ENCODE measurements around the gene MROH2A. TPM values are rescaled to one million over a fixed set of nuclear protein-coding genes. Genes with fewer than 3 reads are reported as not detected.

Gene MROH2A
- total RNA-seq, 1 experiment from 2014 or later: not detected

- TF ChIP-seq ZBTB21 (CRISPR knock-in tag; IDR thresholded peaks at IDR 0.05; ENCODE audit: borderline replicate concordance): no peak
Measured at GRCh38 chr2:233836359-233836758, 58.2 kb downstream of the MROH2A start (continued).

- H3K9me3 Mint-ChIP-seq: no peaks in the 10 kb centered on the region
- no peak overlapping the region for H3K4me3 Mint-ChIP-seq
- ChIA-PET POLR2A (no interaction called here), CTCF (no interaction called here)
- ATAC-seq: no peak
- no peak overlapping the region for H3K27ac Mint-ChIP-seq
- H3K27me3 Mint-ChIP-seq (ENCODE audit: low read depth): no peaks in the 10 kb centered on the region
- TF ChIP-seq KAT7 (CRISPR knock-in tag; IDR thresholded peaks at IDR 0.05; ENCODE audit: borderline replicate concordance) (no peak), NFYB (CRISPR knock-in tag; conservative IDR thresholded peaks at IDR 0.05; ENCODE audit: low read depth) (no peak), FOXJ3 (CRISPR knock-in tag; IDR thresholded peaks at IDR 0.05; ENCODE audit: borderline replicate concordance) (no peak), GRHL2 (CRISPR knock-in tag; IDR thresholded peaks at IDR 0.05; ENCODE audit: insufficient replicate concordance, severe bottlenecking) (no peak), SMAD3 (CRISPR knock-in tag; IDR thresholded peaks at IDR 0.05; ENCODE audit: borderline replicate concordance) (no peak), TP53 (CRISPR knock-in tag; IDR thresholded peaks at IDR 0.05) (no peak), FOXP4 (CRISPR knock-in tag; IDR thresholded peaks at IDR 0.05) (no peak), NFATC4 (CRISPR knock-in tag; IDR thresholded peaks at IDR 0.05) (no peak), RORB (CRISPR knock-in tag; IDR thresholded peaks at IDR 0.05) (no peak), FOXK1 (CRISPR knock-in tag; IDR thresholded peaks at IDR 0.05) (no peak), CREB1 (CRISPR knock-in tag; IDR thresholded peaks at IDR 0.05) (no peak)
- H3K4me1 Mint-ChIP-seq: peaks cover 20% of the 10 kb centered on the region
- H3K36me3 Mint-ChIP-seq: peaks cover 85% of the 10 kb centered on the region
- no peak for DNase-seq (ENCODE audit: low spot score)
Measured at GRCh38 chr2:233837694-233838229, 59.6 kb downstream of the MROH2A start.

GRCh38 chr2:233838251-233838650, 60.1 kb downstream of the MROH2A start:
- Mint-ChIP-seq H3K36me3 (peaks cover 90% of the 10 kb centered on the region), H3K27ac (no peak overlapping the region; the same call in 1 of the 2 replicates), H3K4me1 (peaks cover 16% of the 10 kb centered on the region), H3K9me3 (no peaks in the 10 kb centered on the region), H3K27me3 (ENCODE audit: low read depth) (no peaks in the 10 kb centered on the region), H3K4me3 (no peak overlapping the region)
- DNase-seq (ENCODE audit: low spot score) (no peak), ATAC-seq (no peak)
- no peak for TF ChIP-seq ZNF396 (CRISPR knock-in tag; IDR thresholded peaks at IDR 0.05; ENCODE audit: borderline replicate concordance)
- ChIA-PET CTCF (no interaction called here), POLR2A (no interaction called here)

- peaks cover 96% of the 10 kb centered on the region for H3K36me3 Mint-ChIP-seq
- DNase-seq (ENCODE audit: low spot score) (no peak), ATAC-seq (no peak)
- H3K9me3 Mint-ChIP-seq: no peaks in the 10 kb centered on the region
- peaks cover 13% of the 10 kb centered on the region for H3K4me1 Mint-ChIP-seq
- peak overlapping the region; percentile 73 for H3K27ac Mint-ChIP-seq
- no peak for TF ChIP-seq PREB (CRISPR knock-in tag; IDR thresholded peaks at IDR 0.05; ENCODE audit: borderline replicate concordance)
- TF ChIP-seq NFYB (CRISPR knock-in tag; conservative IDR thresholded peaks at IDR 0.05; ENCODE audit: low read depth): no peak
- TF ChIP-seq E2F5 (CRISPR knock-in tag; IDR thresholded peaks at IDR 0.05): no peak
- no peak for TF ChIP-seq ELF4 (CRISPR knock-in tag; IDR thresholded peaks at IDR 0.05; ENCODE audit: low read depth)
- TF ChIP-seq MYBL2 (CRISPR knock-in tag; IDR thresholded peaks at IDR 0.05): no peak
- no peak for TF ChIP-seq ZNF317 (CRISPR knock-in tag; IDR thresholded peaks at IDR 0.05; ENCODE audit: borderline replicate concordance, low read depth)
- TF ChIP-seq CDX4 (CRISPR knock-in tag; IDR thresholded peaks at IDR 0.05; ENCODE audit: borderline replicate concordance): no peak
- TF ChIP-seq GABPB1 (CRISPR knock-in tag; IDR thresholded peaks at IDR 0.05): no peak
- TF ChIP-seq KAT7 (CRISPR knock-in tag; IDR thresholded peaks at IDR 0.05; ENCODE audit: borderline replicate concordance): no peak
- ChIA-PET CTCF (no interaction called here), POLR2A (no interaction called here)
- no peak overlapping the region for H3K4me3 Mint-ChIP-seq
- no peaks in the 10 kb centered on the region for H3K27me3 Mint-ChIP-seq (ENCODE audit: low read depth)
Measured at GRCh38 chr2:233838726-233839446, 60.8 kb downstream of the MROH2A start.
